ENCODE measurements around the gene NANOS2.

DNA sequence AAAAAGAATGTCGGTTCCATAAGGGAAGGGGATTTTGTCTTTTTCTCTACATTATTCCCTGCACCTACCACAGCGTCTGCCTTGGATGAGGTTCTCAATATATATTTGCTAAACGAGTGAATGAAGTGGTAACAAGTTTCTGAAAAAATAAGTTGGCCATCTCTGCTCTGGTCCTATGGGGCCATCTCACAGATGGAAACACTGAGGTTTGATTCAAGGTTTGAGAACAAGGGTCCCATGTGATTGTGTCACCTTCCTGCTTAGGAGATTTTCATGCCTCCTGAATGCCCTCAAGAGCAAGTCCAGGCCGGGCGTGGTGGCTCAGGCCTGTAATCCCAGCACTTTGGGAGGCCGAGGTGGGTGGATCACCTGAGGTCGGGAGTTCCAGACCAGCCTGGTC, 15.3 kb downstream of the NANOS2 start:
- no peak for TF ChIP-seq EZH2phosphoT487 (IDR thresholded peaks at IDR 0.05; ENCODE audit: borderline replicate concordance, low read depth, low read length)
- TF ChIP-seq, protein P1, sequence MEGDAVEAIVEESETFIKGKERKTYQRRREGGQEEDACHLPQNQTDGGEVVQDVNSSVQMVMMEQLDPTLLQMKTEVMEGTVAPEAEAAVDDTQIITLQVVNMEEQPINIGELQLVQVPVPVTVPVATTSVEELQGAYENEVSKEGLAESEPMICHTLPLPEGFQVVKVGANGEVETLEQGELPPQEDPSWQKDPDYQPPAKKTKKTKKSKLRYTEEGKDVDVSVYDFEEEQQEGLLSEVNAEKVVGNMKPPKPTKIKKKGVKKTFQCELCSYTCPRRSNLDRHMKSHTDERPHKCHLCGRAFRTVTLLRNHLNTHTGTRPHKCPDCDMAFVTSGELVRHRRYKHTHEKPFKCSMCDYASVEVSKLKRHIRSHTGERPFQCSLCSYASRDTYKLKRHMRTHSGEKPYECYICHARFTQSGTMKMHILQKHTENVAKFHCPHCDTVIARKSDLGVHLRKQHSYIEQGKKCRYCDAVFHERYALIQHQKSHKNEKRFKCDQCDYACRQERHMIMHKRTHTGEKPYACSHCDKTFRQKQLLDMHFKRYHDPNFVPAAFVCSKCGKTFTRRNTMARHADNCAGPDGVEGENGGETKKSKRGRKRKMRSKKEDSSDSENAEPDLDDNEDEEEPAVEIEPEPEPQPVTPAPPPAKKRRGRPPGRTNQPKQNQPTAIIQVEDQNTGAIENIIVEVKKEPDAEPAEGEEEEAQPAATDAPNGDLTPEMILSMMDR (conservative IDR thresholded peaks at IDR 0.05; ENCODE audit: low read length), result no peak

All from OCI-LY7 (cell line).